ENCODE measurements around the gene MTHFR. TPM values are rescaled to one million over a fixed set of nuclear protein-coding genes. Genes with fewer than 3 reads are reported as not detected.

Gene MTHFR
- polyA plus RNA-seq, 4 donors: 11.2 to 20.1 (median 15.4) TPM

DNA sequence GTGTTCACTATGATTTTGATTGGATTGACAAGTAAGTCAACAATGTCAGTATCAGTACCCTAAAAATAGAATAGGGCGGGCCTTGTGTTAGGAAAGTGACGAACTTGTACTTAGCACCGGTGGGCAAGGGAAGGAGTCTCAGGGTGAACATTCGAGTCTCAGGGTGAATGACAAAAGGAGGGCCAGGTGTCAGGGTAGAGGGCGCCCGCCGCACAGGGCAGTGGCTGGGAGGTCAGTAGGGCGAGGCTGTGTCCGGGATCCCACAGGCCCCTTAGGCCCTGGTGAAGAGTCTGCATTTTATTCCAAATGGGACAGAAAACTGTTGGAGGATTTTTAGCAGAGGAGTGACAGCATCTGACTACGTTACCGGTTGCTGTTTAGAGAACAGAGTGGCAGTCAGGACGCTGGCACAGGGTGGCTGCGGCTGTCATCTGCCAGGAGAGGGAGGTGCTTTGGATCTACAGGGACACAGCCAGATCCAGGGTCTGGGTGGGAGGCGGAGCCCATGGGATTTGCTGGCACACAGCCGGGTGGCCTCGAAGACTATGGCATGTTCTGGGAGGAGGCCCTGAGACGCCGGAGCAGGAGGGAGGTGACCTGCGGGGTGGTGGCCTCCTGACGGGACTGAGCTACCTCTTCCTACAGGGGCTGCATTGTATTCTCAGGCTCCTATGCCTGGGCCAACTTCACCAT lies 58.8 kb downstream of the MTHFR start:
- no peak for FAIRE-seq
- no peaks in the 10 kb centered on the region for H3K9me3 ChIP-seq (ENCODE audit: control insufficient read depth in 2 of 2, insufficient read depth in 1 of 2, low read depth in 1 of 2, low read length in 1 of 2)
- no peaks in the 10 kb centered on the region for H3K4me1 ChIP-seq (ENCODE audit: control insufficient read depth in 3 of 3, insufficient read depth in 2 of 3, low read depth in 1 of 3, low read length in 2 of 3)
- H3K27me3 ChIP-seq (ENCODE audit: control insufficient read depth in 3 of 3, insufficient read depth in 3 of 3, low read length in 3 of 3): no peaks in the 10 kb centered on the region
- no peak for DNase-seq
- H3K27ac ChIP-seq (ENCODE audit: low read depth in 1 of 3, low read length in 2 of 3): no peak overlapping the region
- WGBS, 3 donors: 74 to 82% (median 79%) methylated on average over 20 of the region's 20 CpGs
- no peak overlapping the region for H3K4me3 ChIP-seq (ENCODE audit: low read depth in 1 of 3, low read length in 3 of 3)
- peaks cover 0 to 48% (median 5%) of the 10 kb centered on the region in 3 donors for H3K36me3 ChIP-seq (ENCODE audit: control insufficient read depth in 3 of 3, insufficient read depth in 2 of 3, low read depth in 1 of 3, low read length in 3 of 3)

GRCh38 chr1:11746092-11746491 lies 59.7 kb downstream of the MTHFR start:
- H3K27ac ChIP-seq (ENCODE audit: low read depth in 1 of 3, low read length in 2 of 3): no peak overlapping the region
- no peaks in the 10 kb centered on the region for H3K4me1 ChIP-seq (ENCODE audit: control insufficient read depth in 3 of 3, insufficient read depth in 2 of 3, low read depth in 1 of 3, low read length in 2 of 3)
- no peak overlapping the region for H3K4me3 ChIP-seq (ENCODE audit: low read depth in 1 of 3, low read length in 3 of 3)
- peaks cover 0 to 45% (median 5%) of the 10 kb centered on the region in 3 donors for H3K36me3 ChIP-seq (ENCODE audit: control insufficient read depth in 3 of 3, insufficient read depth in 2 of 3, low read depth in 1 of 3, low read length in 3 of 3)
- H3K27me3 ChIP-seq (ENCODE audit: control insufficient read depth in 3 of 3, insufficient read depth in 3 of 3, low read length in 3 of 3): no peaks in the 10 kb centered on the region
- 17 to 64% (median 46%) methylated on average over 6 of the region's 6 CpGs for WGBS, 3 donors
- DNase-seq (peak in 1 of 2 donors; percentile 38), FAIRE-seq (no peak)
- H3K9me3 ChIP-seq (ENCODE audit: control insufficient read depth in 2 of 2, insufficient read depth in 1 of 2, low read depth in 1 of 2, low read length in 1 of 2): no peaks in the 10 kb centered on the region

- FAIRE-seq (no peak), DNase-seq (no peak)
- Histone ChIP-seq H3K27me3 (ENCODE audit: control insufficient read depth in 3 of 3, insufficient read depth in 3 of 3, low read length in 3 of 3) (no peaks in the 10 kb centered on the region), H3K9me3 (ENCODE audit: control insufficient read depth in 2 of 2, insufficient read depth in 1 of 2, low read depth in 1 of 2, low read length in 1 of 2) (no peaks in the 10 kb centered on the region), H3K4me1 (ENCODE audit: control insufficient read depth in 3 of 3, insufficient read depth in 2 of 3, low read depth in 1 of 3, low read length in 2 of 3) (no peaks in the 10 kb centered on the region), H3K27ac (ENCODE audit: low read depth in 1 of 3, low read length in 2 of 3) (no peak overlapping the region), H3K4me3 (ENCODE audit: low read depth in 1 of 3, low read length in 3 of 3) (no peak overlapping the region), H3K36me3 (ENCODE audit: control insufficient read depth in 3 of 3, insufficient read depth in 2 of 3, low read depth in 1 of 3, low read length in 3 of 3) (peaks cover 0 to 27% (median 5%) of the 10 kb centered on the region in 3 donors)
- 82 to 91% (median 88%) methylated on average over 9 of the region's 9 CpGs for WGBS, 3 donors
Measured at GRCh38 chr1:11744287-11744686, 61.5 kb downstream of the MTHFR start.

DNA sequence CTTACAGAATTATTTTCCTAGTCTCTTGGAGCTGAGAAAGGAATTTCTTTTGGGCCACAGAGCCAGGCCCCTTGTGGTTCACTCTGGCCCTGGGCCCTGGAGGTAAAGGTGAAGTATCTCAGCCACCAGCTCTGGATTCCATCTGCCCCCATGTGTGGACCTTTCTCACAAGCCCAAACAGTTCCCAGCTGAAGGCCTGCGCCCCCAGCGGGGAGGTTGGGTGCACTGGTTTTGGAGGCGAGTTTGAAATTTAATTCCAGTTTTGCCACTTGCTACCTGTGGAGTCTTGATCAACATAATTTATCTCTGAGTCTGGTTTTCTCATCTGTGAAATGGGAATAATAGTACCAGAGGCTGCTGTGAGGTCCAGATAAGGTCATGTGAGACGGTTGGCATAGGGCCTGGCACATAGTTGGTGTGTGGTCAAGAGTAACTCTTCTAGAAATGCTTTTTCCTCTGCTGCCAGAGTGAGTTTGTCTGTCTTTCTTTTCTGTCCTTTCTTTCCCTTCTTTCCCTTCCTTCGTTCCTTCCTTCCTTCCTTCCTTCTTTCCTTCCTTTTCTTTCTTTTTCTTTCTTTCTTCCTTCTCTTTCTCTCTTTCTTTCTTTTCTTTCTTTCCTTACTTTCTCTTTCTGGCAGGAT lies 63.7 kb downstream of the MTHFR start:
- WGBS, 3 donors: 82 to 93% (median 85%) methylated on average over 5 of the region's 5 CpGs
- no peak for FAIRE-seq
- H3K36me3 ChIP-seq (ENCODE audit: control insufficient read depth in 3 of 3, insufficient read depth in 2 of 3, low read depth in 1 of 3, low read length in 3 of 3): peaks cover 0 to 6% (median 5%) of the 10 kb centered on the region in 3 donors
- no peaks in the 10 kb centered on the region for H3K27me3 ChIP-seq (ENCODE audit: control insufficient read depth in 3 of 3, insufficient read depth in 3 of 3, low read length in 3 of 3)
- H3K27ac ChIP-seq (ENCODE audit: low read depth in 1 of 3, low read length in 2 of 3): no peak overlapping the region
- no peak for DNase-seq
- H3K9me3 ChIP-seq (ENCODE audit: control insufficient read depth in 2 of 2, insufficient read depth in 1 of 2, low read depth in 1 of 2, low read length in 1 of 2): no peaks in the 10 kb centered on the region
- H3K4me1 ChIP-seq (ENCODE audit: control insufficient read depth in 3 of 3, insufficient read depth in 2 of 3, low read depth in 1 of 3, low read length in 2 of 3): peaks cover 0 to 6% (median 6%) of the 10 kb centered on the region in 3 donors
- no peak overlapping the region for H3K4me3 ChIP-seq (ENCODE audit: low read depth in 1 of 3, low read length in 3 of 3)

- Histone ChIP-seq H3K9me3 (ENCODE audit: control insufficient read depth in 2 of 2, insufficient read depth in 1 of 2, low read depth in 1 of 2, low read length in 1 of 2) (no peaks in the 10 kb centered on the region), H3K36me3 (ENCODE audit: control insufficient read depth in 3 of 3, insufficient read depth in 2 of 3, low read depth in 1 of 3, low read length in 3 of 3) (peaks cover 0 to 5% (median 2%) of the 10 kb centered on the region in 3 donors), H3K4me3 (ENCODE audit: low read depth in 1 of 3, low read length in 3 of 3) (no peak overlapping the region), H3K4me1 (ENCODE audit: control insufficient read depth in 3 of 3, insufficient read depth in 2 of 3, low read depth in 1 of 3, low read length in 2 of 3) (peaks cover 0 to 8% (median 7%) of the 10 kb centered on the region in 3 donors), H3K27ac (ENCODE audit: low read depth in 1 of 3, low read length in 2 of 3) (no peak overlapping the region), H3K27me3 (ENCODE audit: control insufficient read depth in 3 of 3, insufficient read depth in 3 of 3, low read length in 3 of 3) (no peaks in the 10 kb centered on the region)
- WGBS, 3 donors: 90 to 93% (median 92%) methylated on average over 4 of the region's 4 CpGs
- no peak for FAIRE-seq
- DNase-seq: no peak
Measured at GRCh38 chr1:11741482-11741881, 64.3 kb downstream of the MTHFR start.

- peaks cover 0 to 2% (median 0%) of the 10 kb centered on the region in 3 donors for H3K36me3 ChIP-seq (ENCODE audit: control insufficient read depth in 3 of 3, insufficient read depth in 2 of 3, low read depth in 1 of 3, low read length in 3 of 3)
- no peak overlapping the region for H3K4me3 ChIP-seq (ENCODE audit: low read depth in 1 of 3, low read length in 3 of 3)
- no peaks in the 10 kb centered on the region for H3K27me3 ChIP-seq (ENCODE audit: control insufficient read depth in 3 of 3, insufficient read depth in 3 of 3, low read length in 3 of 3)
- 58 to 80% (median 71%) methylated on average over 15 of the region's 15 CpGs for WGBS, 3 donors
- peaks cover 0 to 10% (median 7%) of the 10 kb centered on the region in 3 donors for H3K4me1 ChIP-seq (ENCODE audit: control insufficient read depth in 3 of 3, insufficient read depth in 2 of 3, low read depth in 1 of 3, low read length in 2 of 3)
- FAIRE-seq (no peak), DNase-seq (no peak)
- no peak overlapping the region for H3K27ac ChIP-seq (ENCODE audit: low read depth in 1 of 3, low read length in 2 of 3)
- no peaks in the 10 kb centered on the region for H3K9me3 ChIP-seq (ENCODE audit: control insufficient read depth in 2 of 2, insufficient read depth in 1 of 2, low read depth in 1 of 2, low read length in 1 of 2)
Measured at GRCh38 chr1:11740258-11741192, 65.2 kb downstream of the MTHFR start.

- H3K4me1 ChIP-seq (ENCODE audit: control insufficient read depth in 3 of 3, insufficient read depth in 2 of 3, low read depth in 1 of 3, low read length in 2 of 3): peaks cover 0 to 14% (median 7%) of the 10 kb centered on the region in 3 donors
- no peak overlapping the region for H3K4me3 ChIP-seq (ENCODE audit: low read depth in 1 of 3, low read length in 3 of 3)
- 83 to 88% (median 87%) methylated on average over 6 of the region's 6 CpGs for WGBS, 3 donors
- no peaks in the 10 kb centered on the region for H3K36me3 ChIP-seq (ENCODE audit: control insufficient read depth in 3 of 3, insufficient read depth in 2 of 3, low read depth in 1 of 3, low read length in 3 of 3)
- H3K9me3 ChIP-seq (ENCODE audit: control insufficient read depth in 2 of 2, insufficient read depth in 1 of 2, low read depth in 1 of 2, low read length in 1 of 2): no peaks in the 10 kb centered on the region
- FAIRE-seq: no peak
- no peak for DNase-seq
- H3K27ac ChIP-seq (ENCODE audit: low read depth in 1 of 3, low read length in 2 of 3): no peak overlapping the region
- H3K27me3 ChIP-seq (ENCODE audit: control insufficient read depth in 3 of 3, insufficient read depth in 3 of 3, low read length in 3 of 3): no peaks in the 10 kb centered on the region
Measured at GRCh38 chr1:11738783-11739182, 67.0 kb downstream of the MTHFR start.

DNA sequence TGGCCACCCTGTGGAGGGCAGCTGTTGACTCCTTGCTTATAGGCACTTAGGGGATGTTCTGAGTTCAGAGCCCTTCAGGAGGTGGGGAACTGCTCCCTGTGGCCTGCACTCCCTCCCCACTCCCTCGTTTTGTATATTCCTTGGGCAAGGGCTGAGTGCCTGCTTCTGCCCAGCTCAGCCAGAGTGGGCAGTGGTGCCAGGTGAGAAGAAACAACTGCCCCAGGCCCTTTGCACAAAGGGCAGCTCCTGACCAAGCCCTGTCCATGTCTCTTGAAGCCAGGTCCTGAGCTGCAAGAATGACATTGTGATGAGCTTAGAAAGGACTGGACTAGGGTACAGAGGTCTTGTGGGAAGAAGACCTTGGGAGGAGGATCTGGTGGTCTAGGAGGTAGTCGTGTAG lies 67.7 kb downstream of the MTHFR start:
- Histone ChIP-seq H3K36me3 (ENCODE audit: control insufficient read depth in 3 of 3, insufficient read depth in 2 of 3, low read depth in 1 of 3, low read length in 3 of 3) (no peaks in the 10 kb centered on the region), H3K27me3 (ENCODE audit: control insufficient read depth in 3 of 3, insufficient read depth in 3 of 3, low read length in 3 of 3) (no peaks in the 10 kb centered on the region), H3K9me3 (ENCODE audit: control insufficient read depth in 2 of 2, insufficient read depth in 1 of 2, low read depth in 1 of 2, low read length in 1 of 2) (no peaks in the 10 kb centered on the region), H3K27ac (ENCODE audit: low read depth in 1 of 3, low read length in 2 of 3) (no peak overlapping the region), H3K4me1 (ENCODE audit: control insufficient read depth in 3 of 3, insufficient read depth in 2 of 3, low read depth in 1 of 3, low read length in 2 of 3) (peaks cover 0 to 14% (median 7%) of the 10 kb centered on the region in 3 donors), H3K4me3 (ENCODE audit: low read depth in 1 of 3, low read length in 3 of 3) (no peak overlapping the region)
- WGBS, 3 donors: 74 to 76% (median 75%) methylated on average over 2 of the region's 2 CpGs
- DNase-seq (no peak), FAIRE-seq (no peak)

Measured in small intestine (tissue), 7 donors.